Tibial nerve (tissue), 4 donors: Measurements from ENCODE around the gene ACTN1.

Source experiments
- CTCF ChIP-seq, 5 experiments: fragments of 200-600 bp in 3 of 5; fragments of 450-650 bp in 2 of 5; sonication (generic) in 3 of 5; IDR thresholded peaks; one replicate each; pipeline ENCODE4 v1.5.1; 2016 to 2019; ENCODE audit warnings: antibody characterized with exemption in 5 of 5, mild to moderate bottlenecking in 3 of 5, moderate library complexity in 2 of 5
- EP300 ChIP-seq, 2 donors: sonication (generic); formaldehyde crosslinking; IDR thresholded peaks; one replicate each; pipeline ENCODE4 v1.6.1; 2017; ENCODE audit warnings: antibody characterized with exemption in 2 of 2, mild to moderate bottlenecking in 1 of 2
- POLR2A ChIP-seq, 2 donors: fragments of 450-650 bp; IDR thresholded peaks; one replicate each; pipeline ENCODE4 v1.6.1; 2017; ENCODE audit warnings: antibody characterized with exemption in 2 of 2, mild to moderate bottlenecking in 2 of 2, moderate library complexity in 2 of 2

- TF ChIP-seq CTCF (IDR thresholded peaks at IDR 0.05) (no peak), EP300 (IDR thresholded peaks at IDR 0.05) (no peak), POLR2A (IDR thresholded peaks at IDR 0.05) (no peak)
These were observed 112.0 kb downstream of the ACTN1 start for GRCh38 chr14:68866991-68867533.
